ENCODE data around the gene TULP4.
A peak's percentile ranks its signal among the peaks of the same experiment; 100 is the strongest.
"Not testable (repeated sequence)": the region's sequence is repeated elsewhere in the genome, so short reads cannot be mapped to it uniquely, and the experiment has no call there.

TULP4 gene

GRCh38 chr6:158536891-158537798 lies 224.9 kb downstream of the TULP4 start:
- no peak for TF ChIP-seq ZNF274 (IDR thresholded peaks at IDR 0.05; ENCODE audit: low read depth, low read length)
- H3K4me3 ChIP-seq (ENCODE audit: low read length), result peak overlapping the region; percentile 45; the same call in 1 of the 2 replicates

GRCh38 chr6:158538741-158539140 lies 226.5 kb downstream of the TULP4 start:
- no peak for TF ChIP-seq ZNF274 (IDR thresholded peaks at IDR 0.05; ENCODE audit: low read depth, low read length)

GRCh38 chr6:158539413-158539812 lies 227.1 kb downstream of the TULP4 start:
- TF ChIP-seq ZNF274 (IDR thresholded peaks at IDR 0.05; ENCODE audit: low read depth, low read length), result no peak
- no peak overlapping the region for H3K4me3 ChIP-seq (ENCODE audit: low read length)

More at GRCh38 chr6:158538741-158539140, 226.5 kb downstream of the TULP4 start:
- no peak overlapping the region for H3K4me3 ChIP-seq (ENCODE audit: low read length)

GRCh38 chr6:158539881-158540280 lies 227.6 kb downstream of the TULP4 start:
- TF ChIP-seq ZNF274 (IDR thresholded peaks at IDR 0.05; ENCODE audit: low read depth, low read length), result no peak
- no peak overlapping the region for H3K4me3 ChIP-seq (ENCODE audit: low read length)

GRCh38 chr6:158543606-158544185 lies 231.4 kb downstream of the TULP4 start:
- TF ChIP-seq ZNF274 (IDR thresholded peaks at IDR 0.05; ENCODE audit: low read depth, low read length), result no peak
- no peak overlapping the region for H3K4me3 ChIP-seq (ENCODE audit: low read length)

- H3K4me3 ChIP-seq (ENCODE audit: low read length), result no peak overlapping the region
- no peak for TF ChIP-seq ZNF274 (IDR thresholded peaks at IDR 0.05; ENCODE audit: low read depth, low read length)
Measured at GRCh38 chr6:158544428-158544827, 232.2 kb downstream of the TULP4 start.

GRCh38 chr6:158545043-158545966 lies 233.0 kb downstream of the TULP4 start:
- no peak for TF ChIP-seq ZNF274 (IDR thresholded peaks at IDR 0.05; ENCODE audit: low read depth, low read length)
- H3K4me3 ChIP-seq (ENCODE audit: low read length), result no peak overlapping the region

- TF ChIP-seq ZNF274 (IDR thresholded peaks at IDR 0.05; ENCODE audit: low read depth, low read length), result no peak
- no peak overlapping the region for H3K4me3 ChIP-seq (ENCODE audit: low read length)
Measured at GRCh38 chr6:158548418-158549161, 236.3 kb downstream of the TULP4 start.

GRCh38 chr6:158552055-158552795 lies 240.0 kb downstream of the TULP4 start:
- TF ChIP-seq ZNF274 (IDR thresholded peaks at IDR 0.05; ENCODE audit: low read depth, low read length), result no peak
- no peak overlapping the region for H3K4me3 ChIP-seq (ENCODE audit: low read length)

- TF ChIP-seq ZNF274 (IDR thresholded peaks at IDR 0.05; ENCODE audit: low read depth, low read length), result no peak
- H3K4me3 ChIP-seq (ENCODE audit: low read length), result no peak overlapping the region
Measured at GRCh38 chr6:158552796-158553138, 240.5 kb downstream of the TULP4 start.

- TF ChIP-seq ZNF274 (IDR thresholded peaks at IDR 0.05; ENCODE audit: low read depth, low read length), result no peak
- H3K4me3 ChIP-seq (ENCODE audit: low read length), result no peak overlapping the region
Measured at GRCh38 chr6:158554611-158555361, 242.5 kb downstream of the TULP4 start.

GRCh38 chr6:158556113-158556512 lies 243.8 kb downstream of the TULP4 start:
- no peak overlapping the region for H3K4me3 ChIP-seq (ENCODE audit: low read length)
- no peak for TF ChIP-seq ZNF274 (IDR thresholded peaks at IDR 0.05; ENCODE audit: low read depth, low read length)

- H3K4me3 ChIP-seq (ENCODE audit: low read length), result not testable (repeated sequence)
Measured at GRCh38 chr6:158557110-158557509, 244.8 kb downstream of the TULP4 start.

Measured in GM08714 (cell line).